HG03045 (cell line): ENCODE measurements around the gene LYZL1.
"Not testable (repeated sequence)": the region's sequence is repeated elsewhere in the genome, so short reads cannot be mapped to it uniquely, and the experiment has no call there.

ENCODE experiments used
- ATAC-seq: cut with Tn5 transposase; IDR thresholded peaks from one replicate; pipeline ENCODE4 v1.9.1; 2021; ENCODE audit warnings: mild to moderate bottlenecking, moderate library complexity; ENCODE audit not compliant: unreplicated experiment

Gene LYZL1

DNA sequence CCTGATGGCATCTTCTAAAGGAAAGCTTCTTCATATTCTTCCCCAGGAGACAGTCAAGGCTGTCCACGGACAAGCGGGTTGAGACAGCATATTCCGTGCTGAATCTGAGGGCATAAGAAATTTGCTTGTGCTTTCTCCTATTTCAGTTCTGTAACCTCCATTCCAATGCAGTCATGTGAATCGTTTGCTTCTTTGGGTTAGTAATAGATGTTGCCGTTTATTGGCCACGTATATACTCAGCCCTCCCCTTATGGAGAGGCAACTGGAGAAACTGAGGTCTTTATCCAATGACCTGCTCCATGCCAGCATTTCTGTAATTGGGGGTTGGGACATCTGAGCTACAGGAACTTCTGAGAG is 38.9 kb downstream of the LYZL1 start:
- ATAC-seq: no peak

DNA sequence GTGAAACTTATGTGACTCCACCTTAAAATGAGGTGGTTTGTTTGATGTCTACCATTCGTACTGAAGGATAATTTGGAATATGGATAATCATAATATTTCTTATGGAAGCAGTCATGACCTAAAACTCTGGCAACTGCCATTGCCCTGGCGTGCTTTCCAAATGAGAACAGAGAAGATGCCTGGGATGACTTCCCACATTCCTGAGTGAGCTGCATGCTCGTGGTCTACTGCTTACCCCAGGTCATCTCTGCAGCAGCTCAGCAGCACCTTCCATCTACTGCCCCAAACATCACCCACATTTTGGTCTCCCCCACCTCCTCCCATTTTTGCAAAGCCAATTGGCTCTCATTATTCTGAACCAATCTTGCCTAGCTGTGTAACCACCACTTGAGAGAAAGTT is 40.1 kb downstream of the LYZL1 start:
- ATAC-seq: no peak

DNA sequence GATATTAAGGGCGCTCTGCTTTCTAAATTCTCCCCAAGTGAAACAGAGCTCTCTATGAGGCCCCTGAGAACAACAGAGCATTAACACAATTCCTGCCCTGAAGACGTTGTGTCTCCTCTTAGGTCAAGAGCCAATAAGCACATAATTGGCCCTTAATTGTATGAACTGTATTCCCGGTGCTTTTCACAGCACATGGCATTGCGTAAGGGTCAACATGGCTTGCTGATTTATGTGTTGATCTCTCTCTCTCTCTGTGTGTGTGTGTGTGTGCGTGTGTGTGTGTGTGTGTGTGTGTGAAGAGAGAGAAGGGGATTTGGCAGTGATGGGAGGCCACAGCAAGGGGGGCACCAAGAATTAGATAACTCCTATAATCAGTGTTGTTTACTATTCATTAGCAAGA is 40.5 kb downstream of the LYZL1 start:
- ATAC-seq: no peak

DNA sequence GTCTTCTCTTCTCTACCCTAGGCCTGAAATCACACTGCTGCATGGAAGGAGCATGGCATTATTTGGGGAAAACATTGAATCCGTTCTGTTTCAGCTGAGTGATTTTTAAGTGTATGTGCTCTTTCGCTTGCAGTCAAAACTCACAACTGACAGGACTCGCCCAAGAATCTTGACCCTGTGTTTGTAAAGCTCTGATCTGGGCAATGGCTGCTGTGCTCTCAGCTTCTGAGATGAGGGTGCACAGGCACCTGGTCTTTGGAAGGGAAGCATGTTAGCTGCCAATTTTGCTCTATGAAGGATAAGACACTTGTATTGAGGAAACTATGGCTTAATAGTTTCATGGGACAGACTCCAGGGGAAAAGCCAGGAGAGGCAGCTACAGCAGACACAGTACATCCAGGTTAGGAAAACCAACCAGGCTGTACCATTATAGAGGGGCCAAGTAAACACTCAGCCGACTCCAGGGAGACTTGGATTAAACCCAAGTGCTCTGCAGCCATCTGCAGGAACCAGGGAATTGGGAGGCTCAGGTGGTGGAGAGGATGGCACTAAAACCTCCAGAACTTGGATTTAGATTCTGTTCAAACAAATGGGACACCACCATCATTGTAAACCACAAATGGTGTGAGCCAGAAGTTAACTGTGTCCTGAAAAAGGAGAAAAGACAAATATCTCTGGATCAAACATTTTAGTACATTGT is 43.3 kb downstream of the LYZL1 start:
- ATAC-seq: no peak

DNA sequence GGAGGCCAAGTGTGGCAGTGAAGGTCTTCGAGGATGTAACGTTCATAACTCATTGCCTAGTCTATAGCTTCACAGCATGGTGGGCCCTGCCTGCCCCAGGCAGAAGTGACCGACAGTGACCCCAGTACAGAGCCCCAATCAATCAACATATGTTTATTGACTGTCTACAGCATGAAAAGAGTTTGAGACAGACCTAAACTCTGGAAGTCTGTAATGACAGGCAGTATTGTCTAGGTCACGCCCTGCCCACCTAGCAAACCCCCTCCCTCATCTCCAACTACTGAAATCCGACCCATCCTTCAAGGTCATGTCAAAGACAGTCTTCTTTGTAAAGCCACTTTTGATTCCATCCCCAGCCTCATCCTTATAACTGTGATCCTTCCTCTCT is 43.9 kb downstream of the LYZL1 start:
- no peak for ATAC-seq

DNA sequence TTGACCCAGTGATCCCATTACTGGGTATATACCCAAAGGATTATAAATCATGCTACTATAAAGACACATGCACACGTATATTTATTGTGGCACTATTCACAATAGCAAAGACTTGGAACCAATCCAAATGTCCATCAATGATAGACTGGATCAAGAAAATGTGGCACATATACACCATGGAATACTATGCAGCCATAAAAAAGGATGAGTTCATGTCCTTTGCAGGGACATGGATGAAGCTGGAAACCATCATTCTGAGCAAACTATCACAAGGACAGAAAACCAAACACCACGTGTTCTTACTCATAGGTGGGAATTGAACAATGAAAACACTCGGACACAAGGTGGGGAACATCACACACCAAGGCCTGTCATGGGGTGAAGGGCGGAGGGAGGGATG is 48.7 kb downstream of the LYZL1 start:
- ATAC-seq: not testable (repeated sequence)

DNA sequence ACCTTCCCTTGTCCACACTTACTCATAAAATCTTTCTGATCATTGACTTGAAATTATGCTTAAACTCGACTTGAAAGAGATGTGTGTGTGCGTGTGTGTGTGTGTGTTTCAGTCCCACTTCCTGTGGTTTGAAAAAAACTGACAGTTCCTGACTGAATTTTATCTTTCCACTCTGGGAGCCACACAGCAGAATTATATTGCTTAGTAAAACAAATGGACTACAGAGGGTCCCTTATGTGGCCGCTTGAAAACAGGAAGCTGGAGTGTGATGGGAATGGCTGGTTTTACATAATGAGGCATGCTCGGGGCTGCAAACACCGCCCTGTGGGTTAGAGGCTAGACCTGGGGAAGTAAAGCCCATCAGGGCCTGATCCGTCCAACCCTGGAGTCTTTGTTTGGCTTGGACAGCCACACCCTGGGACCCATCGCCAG is 54.8 kb downstream of the LYZL1 start:
- no peak for ATAC-seq

DNA sequence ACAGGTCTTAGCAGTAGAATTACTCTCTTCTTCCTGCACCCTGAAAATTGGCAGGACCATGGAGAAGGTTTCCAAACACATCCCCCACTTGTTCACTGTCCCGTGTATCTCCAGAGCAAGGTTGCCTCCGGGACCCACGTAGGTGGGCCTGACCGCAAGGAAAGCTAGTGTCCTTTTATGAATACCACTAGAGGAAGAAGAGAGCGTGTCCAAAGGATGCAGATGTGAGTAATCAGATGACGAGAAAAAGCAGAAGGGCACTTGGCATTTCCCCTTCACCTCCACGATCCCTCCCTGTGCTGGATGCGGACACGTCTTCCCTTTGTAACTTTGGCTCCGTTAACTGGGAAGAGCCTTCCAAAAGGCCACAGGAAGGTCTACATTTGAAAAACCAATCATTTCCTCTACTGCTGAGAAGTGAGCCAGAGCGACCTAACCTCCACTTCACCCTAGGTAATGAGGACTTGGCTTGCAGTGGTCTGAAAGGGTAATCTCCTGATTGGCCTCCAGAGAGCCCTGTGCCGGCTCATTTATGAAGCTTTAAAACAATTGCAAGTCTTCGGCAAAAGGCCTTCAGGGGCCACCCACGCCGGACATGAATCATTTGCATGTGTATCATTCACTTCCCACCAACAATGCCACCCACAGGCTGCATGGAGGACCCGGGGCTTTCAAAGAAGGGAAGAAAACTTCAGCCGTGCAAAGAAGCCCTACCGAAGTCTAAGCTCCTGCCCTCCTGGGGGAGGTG is 55.4 kb downstream of the LYZL1 start:
- no peak for ATAC-seq

DNA sequence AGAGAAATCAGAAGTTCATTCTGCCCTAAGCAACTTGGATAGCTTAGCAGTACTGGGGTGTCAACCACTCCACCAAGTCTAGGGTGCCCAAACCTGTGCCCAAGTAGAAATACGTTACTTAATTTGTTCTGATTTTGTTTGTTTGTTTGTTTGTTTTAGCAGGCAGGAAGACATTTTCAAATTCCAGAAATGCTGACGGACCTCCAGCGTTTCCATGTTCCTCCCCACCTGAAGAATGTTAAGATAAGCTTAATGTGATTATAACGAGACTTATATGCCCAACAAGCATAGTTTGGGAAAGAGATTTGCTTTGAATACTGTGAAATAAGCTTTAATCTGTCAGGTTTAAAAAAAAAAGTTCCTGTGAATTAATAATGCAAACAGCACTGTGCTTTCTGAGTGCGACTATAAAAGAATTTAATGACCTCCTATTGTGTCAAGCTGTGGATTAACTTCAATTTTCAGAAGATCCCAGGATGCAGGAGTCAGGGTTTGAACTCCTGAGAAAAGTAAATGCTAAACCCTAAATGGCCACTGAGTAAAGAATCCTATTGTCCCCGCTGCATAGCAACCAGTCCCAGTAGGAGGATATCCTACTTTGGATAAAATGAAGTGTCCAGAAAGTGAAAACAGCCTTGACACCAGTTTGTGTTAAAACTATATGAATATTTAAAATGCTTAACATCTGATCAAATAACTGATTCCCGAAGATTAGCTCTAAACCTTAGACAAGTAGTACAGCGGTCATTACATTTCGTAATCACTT is 56.5 kb downstream of the LYZL1 start:
- ATAC-seq: no peak

DNA sequence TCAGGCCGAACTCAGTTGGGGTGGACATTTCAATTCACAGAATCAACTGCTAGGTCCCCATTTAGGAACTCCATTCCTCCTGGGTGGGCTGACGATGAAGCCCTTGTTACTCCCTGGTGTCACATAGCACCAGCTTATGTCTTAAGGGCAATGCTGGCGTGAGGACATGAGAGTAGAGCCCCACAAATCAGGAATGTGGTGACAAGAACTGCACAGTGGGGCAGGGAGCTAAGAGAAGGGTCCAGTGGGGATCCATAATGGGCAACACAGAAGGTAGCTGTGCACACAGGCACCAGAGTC is 57.0 kb downstream of the LYZL1 start:
- ATAC-seq: no peak

DNA sequence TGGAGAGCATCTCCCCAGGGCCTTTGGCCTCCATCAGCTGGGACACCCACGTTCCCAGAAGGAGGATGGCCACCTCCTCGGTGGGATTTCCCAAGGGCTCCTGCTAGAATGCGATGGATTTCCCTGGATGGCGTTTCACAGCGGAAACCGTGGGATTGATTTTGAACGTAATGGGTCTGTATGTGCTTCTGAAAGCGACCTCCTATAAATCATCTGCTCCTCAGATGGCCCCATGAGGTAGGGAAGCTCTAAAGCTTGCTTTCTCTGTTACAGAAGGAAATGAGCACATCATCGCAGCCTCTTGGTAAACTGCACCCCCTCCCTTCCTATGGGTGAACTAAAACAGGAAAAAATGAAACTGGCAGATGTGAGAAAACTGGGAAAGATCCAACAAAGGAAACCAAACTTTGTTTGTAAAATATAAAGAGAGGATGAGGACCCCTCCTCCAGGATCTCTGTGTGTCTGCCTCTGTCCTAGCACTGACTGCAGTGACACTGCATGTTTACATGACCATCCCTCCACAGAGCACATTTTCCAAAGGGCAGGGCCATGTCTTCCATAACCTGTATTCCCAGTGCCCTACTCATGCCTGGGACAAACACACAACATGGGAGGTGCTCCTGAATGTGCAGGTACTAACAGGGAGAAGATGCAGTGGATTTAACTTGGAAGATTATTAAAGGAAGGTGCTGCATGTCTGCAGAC is 57.6 kb downstream of the LYZL1 start:
- no peak for ATAC-seq

DNA sequence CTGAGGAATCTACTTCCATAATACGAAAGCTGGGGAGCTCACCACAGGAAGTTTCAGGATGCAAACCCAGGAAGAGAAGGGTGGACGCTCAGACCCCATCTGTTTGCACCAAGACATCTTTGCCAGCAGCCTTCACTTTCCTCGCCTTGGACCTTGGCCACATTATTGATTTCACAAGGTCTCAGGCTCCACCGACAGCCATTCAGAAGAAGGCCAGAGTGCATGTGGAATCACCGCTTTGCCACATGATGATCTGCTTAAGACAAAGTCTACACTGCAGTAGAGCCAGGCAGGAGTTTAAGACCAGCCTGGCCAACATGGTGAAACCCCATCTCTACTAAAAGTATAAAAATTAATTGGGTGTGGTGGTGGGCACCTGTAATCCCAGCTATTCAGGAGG is 60.0 kb downstream of the LYZL1 start:
- no peak for ATAC-seq

DNA sequence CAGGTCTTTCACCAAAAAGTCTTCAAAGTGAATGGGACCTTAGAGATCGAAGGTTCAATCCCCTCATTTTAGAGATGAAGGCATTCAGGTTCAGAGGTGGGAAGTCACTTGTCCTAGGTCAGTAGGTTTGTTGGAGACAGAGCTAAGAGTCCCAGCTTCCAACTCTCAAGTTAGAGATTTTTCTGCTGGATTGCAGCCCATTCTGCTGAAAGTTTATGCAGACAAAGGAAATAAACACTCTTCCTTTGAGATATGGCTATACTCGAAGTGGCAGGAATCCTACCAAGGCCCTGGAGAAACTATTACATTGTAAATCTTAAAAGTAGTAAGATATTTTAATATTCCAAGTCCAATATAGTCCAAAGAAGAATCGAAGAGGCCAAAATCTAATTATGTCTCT is 64.4 kb downstream of the LYZL1 start:
- no peak for ATAC-seq

DNA sequence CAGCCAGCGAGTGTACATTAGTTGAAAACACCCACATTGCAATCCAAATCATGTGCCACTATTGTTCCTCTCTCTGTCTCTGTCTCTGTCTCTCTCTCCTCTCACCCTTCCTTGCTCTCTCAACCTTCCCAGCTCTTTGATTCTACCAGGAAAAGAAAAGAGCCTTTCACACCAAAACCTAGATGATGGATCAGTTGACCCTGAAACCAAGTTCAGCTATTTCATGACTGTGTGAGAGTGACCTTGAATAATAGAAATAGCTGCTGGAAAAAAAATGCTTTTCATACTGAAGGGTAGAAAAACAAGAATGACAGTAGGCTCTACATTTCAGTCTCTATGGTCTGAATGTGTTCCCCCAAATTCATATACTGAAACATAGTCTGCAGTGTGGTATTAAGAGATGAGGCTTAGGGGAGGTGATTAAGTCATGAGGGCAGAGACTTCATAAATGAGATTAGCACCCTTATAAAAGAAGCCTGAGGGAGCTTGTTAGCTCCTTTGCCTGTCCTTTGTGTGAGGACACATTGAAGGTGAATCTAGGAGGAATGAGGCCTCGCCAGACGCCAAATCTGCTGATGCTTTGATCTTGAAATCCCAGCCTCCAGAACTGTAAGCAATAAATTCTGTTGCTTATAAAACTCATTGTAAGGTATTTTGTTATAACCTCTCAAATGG is 65.2 kb downstream of the LYZL1 start:
- no peak for ATAC-seq

DNA sequence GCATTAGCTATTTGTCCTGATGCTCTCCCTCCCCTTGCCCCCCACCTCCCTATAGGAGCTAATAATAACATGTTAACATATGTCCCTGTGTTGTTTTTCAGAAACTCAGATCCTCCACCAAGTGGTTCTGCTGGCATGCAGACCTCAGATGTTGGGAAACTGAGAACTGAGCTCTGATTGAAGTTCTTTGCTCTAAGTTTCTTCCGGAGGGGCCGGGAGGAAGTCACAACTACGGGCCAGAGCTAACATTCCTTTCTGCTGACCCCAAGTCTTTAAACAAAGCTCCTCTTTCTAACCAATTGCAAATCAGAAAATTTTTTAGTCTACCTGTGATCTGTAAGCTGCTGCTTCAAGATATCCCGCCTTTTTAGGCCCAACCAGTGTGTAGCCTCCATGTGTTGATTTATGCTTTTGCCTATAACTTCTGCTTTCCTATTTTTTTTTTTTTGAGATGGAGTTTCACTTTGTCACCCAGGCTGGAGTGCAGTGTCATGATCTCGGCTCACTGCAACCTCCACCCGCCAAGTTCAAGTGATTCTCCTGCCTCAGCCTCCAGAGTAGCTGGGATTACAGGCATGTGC is 66.6 kb downstream of the LYZL1 start:
- ATAC-seq: no peak

DNA sequence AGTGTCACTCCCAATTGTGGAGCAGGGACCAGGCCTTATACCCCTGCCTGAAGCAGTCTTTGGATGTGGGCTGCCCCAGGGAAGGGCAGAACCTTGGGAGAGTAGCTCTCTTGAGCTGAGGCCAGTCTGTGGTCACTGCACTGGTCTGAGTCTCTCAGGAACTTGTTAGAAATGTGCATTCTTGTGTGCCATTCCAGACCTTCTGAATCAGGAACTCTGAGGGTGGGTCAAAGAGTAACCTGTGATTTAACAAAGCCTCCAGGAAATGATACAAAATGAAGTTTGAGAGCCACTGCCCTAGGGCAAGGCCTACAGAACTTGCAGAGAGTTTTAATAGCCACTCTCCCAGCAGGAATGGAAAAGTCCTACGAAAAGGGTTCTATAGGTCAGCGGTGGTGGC is 68.1 kb downstream of the LYZL1 start:
- ATAC-seq: no peak

DNA sequence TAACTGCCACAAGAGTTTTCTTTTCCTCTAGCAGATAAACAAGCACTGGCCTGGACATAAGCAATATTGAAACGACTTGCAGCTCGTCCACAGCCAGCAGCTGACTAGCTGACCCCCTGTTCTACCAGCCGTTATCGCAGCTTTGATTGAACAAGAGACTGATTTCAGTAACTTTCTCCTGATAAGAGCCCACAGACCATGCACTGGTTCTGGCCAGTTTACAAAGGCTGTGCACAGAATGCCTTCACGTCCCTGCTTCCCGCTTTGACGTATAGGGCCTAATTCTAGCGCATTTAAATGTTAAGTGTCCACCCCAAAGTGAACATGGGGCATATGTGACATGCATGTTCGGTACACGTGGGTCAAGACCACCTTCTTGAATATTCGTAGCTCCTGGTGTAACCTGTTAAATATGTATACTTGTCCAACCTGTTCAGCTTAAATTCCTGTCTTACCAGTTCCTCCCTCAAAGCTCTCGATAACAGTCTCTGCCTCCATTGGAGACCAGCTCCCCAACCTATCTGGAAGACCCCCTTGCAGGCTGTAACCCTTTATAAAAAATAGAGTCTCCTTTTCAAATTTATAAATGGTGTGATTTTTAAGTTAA is 69.2 kb downstream of the LYZL1 start:
- ATAC-seq: no peak

DNA sequence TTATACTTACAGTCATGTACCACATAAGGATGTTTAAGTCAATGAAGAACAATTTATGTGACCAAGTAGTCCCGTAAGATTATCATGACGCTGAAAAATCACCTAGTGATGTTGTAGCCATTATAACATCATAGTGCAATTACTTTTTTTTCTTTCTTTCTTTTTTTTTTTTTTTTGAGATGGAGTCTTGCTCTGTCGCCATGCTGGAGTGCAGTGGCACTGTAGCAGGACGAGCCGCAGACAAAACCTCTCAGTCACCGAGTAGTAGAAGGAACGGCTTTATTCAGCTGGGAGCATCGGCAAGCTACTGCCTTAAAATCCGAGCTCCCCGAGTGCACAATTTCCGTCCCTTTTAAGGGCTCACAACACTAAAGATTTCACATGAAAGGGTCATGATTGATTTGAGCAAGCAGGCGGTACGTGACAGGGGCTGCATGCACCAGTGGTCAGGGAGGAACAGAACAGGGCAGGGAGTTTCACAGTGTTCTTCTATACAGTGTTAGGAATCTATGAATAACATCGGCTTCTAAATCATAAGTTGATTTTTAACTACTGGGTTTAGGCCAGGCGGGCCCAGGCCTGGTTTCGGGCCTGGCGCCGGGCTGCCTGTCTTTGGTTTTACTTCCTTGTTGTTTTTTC is 71.5 kb downstream of the LYZL1 start:
- not testable (repeated sequence) for ATAC-seq
